ENCODE results near the gene VTN. TPM values are rescaled to one million over a fixed set of nuclear protein-coding genes. Genes with fewer than 3 reads are reported as not detected.

Gene VTN, protein sequence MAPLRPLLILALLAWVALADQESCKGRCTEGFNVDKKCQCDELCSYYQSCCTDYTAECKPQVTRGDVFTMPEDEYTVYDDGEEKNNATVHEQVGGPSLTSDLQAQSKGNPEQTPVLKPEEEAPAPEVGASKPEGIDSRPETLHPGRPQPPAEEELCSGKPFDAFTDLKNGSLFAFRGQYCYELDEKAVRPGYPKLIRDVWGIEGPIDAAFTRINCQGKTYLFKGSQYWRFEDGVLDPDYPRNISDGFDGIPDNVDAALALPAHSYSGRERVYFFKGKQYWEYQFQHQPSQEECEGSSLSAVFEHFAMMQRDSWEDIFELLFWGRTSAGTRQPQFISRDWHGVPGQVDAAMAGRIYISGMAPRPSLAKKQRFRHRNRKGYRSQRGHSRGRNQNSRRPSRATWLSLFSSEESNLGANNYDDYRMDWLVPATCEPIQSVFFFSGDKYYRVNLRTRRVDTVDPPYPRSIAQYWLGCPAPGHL
- total RNA-seq (2022; extraction: Qiagen RNA extraction; ENCODE audit: low read depth), result 17.2 to 27.4 TPM (median 19.3 TPM) in 5 replicates

GRCh38 chr17:28370035-28370743 lies at the start of gene VTN:
Gene VTN, minus strand, starts transcription at chr17:28370307. Its CDS starts 104 bp downstream, at chr17:28370203.

DNA sequence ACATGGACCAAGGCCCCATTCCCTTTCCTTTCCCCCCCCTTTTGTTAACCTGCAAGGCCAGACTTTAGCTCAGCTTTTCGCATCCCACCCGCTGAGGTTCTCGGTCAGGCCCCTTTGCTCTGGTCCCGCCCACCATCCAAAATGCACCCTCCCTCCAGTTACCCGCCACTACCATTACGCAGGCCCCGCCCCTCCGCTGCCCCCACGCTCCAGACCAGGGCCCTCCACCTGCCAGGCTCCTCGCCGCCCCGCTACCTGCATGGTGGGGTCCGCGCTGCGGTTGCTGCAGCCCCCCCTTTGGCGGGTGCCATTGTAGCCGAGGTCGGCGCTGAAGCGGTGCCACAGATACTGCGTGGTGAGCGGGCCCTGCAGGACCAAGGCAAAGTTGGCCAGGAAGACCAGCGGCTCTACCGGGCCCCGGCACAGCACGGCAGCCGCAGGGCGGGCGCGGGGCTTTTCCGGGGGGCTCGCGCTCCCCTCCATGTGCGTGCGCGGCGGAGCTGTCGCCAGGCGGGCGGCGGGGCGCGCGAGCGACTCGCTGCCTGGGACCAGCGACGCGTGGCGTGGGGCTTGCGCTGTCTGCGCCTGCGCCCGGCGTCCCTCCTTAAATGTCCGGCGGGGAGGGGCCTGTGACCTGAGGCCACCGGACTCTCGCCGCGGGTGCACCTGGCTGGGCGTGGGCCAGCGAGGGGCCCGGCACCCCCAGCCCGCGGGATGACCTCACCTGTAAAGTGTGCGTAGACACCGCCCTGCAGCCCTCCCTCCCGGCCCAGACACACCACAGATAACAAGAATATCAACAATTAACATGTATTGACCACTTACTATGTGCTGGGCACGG lies 35.7 kb upstream of the VTN start, which contains the start of gene SLC46A1:
Gene SLC46A1 (minus strand): TSS at position 581 of the 841 bp plus-strand sequence. CDS start 98 bp downstream, at position 483.

GRCh38 chr17:28371245-28372202 lies 1.4 kb upstream of the VTN start, which contains the start of gene SARM1:
Gene SARM1, plus strand, starts transcription at chr17:28371694. Its CDS starts 339 bp downstream, at chr17:28372033.

DNA sequence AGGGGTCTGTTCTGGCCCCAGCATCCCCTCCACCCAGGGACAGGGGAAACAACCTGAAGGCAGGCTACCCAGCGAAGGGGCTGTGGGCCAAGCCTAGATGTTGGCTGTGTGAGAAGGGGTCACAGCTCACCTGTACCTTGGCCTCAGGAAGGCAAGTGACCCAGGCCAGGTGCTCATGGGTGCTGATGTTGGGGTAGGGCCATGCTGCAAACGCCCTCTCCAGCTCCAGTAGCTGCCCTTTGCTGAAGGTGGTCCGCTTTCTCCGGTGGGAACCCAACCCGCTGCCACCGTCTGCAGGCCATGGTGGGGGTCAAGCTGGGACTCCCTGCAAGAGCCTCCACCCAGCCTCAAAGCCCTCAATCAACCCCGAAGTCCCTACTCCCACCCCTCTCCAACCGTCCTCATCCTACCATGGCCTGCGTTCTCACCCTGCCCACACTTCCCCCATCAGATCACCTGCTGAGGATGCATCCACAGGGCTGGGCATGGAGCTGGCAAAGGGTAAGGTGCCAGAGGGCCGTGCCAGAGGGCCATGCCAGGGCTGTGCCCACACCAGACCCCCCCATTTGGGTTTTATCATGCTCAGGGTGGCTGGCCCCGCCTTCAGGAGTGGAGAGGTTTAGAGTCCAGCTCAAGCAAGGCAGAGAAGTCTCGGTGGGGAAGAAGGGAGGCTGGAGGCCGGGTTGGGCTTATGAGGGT lies 5.3 kb downstream of the VTN start, which contains the start of gene SEBOX:
Gene SEBOX (minus strand): TSS at position 535 of the 699 bp plus-strand sequence. CDS start 48 bp downstream, at position 487.

GRCh38 chr17:28357061-28357900 lies 12.8 kb downstream of the VTN start, which contains the start of gene POLDIP2:
Gene POLDIP2, minus strand, starts transcription at chr17:28357527. Its CDS starts 79 bp downstream, at chr17:28357448.

DNA sequence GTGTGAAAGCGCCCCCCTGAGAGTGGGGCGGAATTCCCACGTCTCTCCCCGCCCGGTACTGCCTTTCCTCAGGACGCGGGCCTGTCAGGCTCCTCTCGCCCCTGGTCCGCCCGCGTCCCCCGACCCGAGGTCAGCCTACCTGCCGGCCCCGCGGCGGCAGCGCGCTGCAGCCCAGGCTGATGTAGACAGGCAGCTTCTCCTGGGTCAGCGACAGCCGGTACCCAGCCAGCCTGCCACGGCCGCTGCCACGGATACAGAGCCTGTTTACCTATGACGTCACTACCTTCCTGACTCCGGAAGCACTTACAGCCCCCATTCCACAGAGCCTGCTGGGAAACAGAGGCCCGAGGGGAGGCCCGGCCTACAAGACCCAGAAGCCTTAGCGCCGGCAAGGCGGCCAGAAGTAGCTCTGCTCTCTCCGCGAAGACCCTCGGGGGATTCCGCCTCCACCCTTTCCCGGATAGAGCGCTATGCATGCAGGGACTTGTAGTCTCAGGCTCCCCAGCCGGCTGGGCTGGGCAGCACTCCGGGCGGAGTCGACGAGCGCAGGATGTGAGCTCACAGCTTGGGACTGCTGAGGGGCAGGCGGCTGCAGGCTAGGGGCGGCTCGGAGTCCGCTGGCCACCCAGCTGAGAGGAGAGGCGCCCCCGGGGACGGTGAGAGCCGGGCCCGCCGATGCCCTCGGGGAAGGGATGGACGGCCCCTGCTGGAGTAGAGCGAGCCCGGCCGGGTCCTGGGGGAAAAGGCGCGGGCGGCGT lies 34.7 kb downstream of the VTN start, which contains the start of the genes IFT20 and TNFAIP1:
Gene IFT20 (minus strand): TSS at position 272 of the 758 bp plus-strand sequence. CDS start 3,487 bp downstream, outside the sequence.
Gene TNFAIP1 (plus strand): TSS at position 561 of the 758 bp plus-strand sequence. CDS start 3,761 bp downstream, outside the sequence.

DNA sequence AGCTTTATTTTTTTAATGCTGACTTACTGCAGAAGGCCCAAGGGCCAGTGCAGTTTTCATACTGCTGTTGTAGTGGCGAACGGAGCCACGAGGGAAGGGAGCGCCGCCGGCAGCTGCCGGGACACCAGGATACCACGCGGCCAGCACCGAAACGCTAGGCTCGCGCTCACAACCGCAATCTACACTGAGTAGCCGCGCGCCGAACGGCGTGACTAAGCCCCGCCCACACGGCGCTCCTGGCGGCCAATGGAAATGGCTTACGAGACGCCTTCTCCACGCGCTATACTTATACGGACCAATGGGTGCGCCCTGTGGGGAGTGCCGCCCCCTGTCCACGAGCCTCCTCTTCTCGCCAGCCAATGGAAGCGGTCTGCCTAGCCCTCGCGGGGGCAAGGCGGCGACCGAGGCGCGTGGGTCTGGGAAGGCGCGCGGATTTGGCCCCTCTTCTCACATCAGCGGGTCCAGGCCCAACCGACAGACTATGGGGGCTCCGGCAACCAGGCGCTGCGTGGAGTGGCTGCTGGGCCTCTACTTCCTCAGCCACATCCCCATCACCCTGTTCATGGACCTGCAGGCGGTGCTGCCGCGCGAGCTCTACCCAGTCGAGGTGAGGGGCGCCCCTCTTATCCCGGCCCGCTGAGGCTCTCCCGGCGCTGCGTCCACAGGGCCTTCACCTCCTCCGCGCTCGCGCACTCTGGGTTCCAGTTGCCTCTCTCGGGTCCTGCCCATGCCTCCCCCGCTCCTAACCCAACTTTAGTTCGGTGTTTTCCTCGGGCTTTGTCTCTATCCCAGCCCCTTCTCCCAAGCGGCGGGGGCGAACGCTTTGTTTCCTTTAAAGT lies 51.1 kb downstream of the VTN start, which contains the start of gene TMEM97:
Gene TMEM97 (plus strand): TSS at position 442 of the 839 bp plus-strand sequence. CDS start 40 bp downstream, at position 482.

Other genes with a start within 250 kb of the VTN start
- 52.9 to 61.6 TPM (median 57.0 TPM) in 5 replicates for gene TMEM97, start 51.1 kb downstream of the VTN start, total RNA-seq (2022; extraction: Qiagen RNA extraction; ENCODE audit: low read depth)
- gene IFT20, start 34.8 kb downstream of the VTN start, total RNA-seq (2022; extraction: Qiagen RNA extraction; ENCODE audit: low read depth), result 54.9 to 61.6 TPM (median 58.4 TPM) in 5 replicates
- gene TNFAIP1, start 34.5 kb downstream of the VTN start, total RNA-seq (2022; extraction: Qiagen RNA extraction; ENCODE audit: low read depth), result 46.6 to 59.1 TPM (median 52.4 TPM) in 5 replicates
- gene POLDIP2, start 12.8 kb downstream of the VTN start, total RNA-seq (2022; extraction: Qiagen RNA extraction; ENCODE audit: low read depth), result 142 to 171 TPM (median 162 TPM) in 5 replicates
- gene SEBOX, start 5.1 kb downstream of the VTN start, total RNA-seq (2022; extraction: Qiagen RNA extraction; ENCODE audit: low read depth), result not detected in 5 replicates
- 5.1 to 6.2 TPM (median 6.0 TPM) in 5 replicates for gene SARM1, start 1.4 kb upstream of the VTN start, total RNA-seq (2022; extraction: Qiagen RNA extraction; ENCODE audit: low read depth)
- gene SLC46A1, start 35.9 kb upstream of the VTN start, total RNA-seq (2022; extraction: Qiagen RNA extraction; ENCODE audit: low read depth), result 17.4 to 21.2 TPM (median 20.9 TPM) in 5 replicates
- 0.06 to 0.12 TPM (median 0.09 TPM) in 5 replicates for gene SLC13A2, start 103.3 kb upstream of the VTN start, total RNA-seq (2022; extraction: Qiagen RNA extraction; ENCODE audit: low read depth)
- 0.02 to 0.05 TPM (median 0.03 TPM) in 3 of 5 replicates, not detected in the others for gene FOXN1, start 136.0 kb upstream of the VTN start, total RNA-seq (2022; extraction: Qiagen RNA extraction; ENCODE audit: low read depth)
- 26.3 to 34.7 TPM (median 29.9 TPM) in 5 replicates for gene UNC119, start 182.3 kb upstream of the VTN start, total RNA-seq (2022; extraction: Qiagen RNA extraction; ENCODE audit: low read depth)
- gene PIGS, start 201.2 kb upstream of the VTN start, total RNA-seq (2022; extraction: Qiagen RNA extraction; ENCODE audit: low read depth), result 57.3 to 64.3 TPM (median 61.4 TPM) in 5 replicates
- 1.4 to 2.3 TPM (median 1.8 TPM) in 5 replicates for gene ALDOC, start 206.6 kb upstream of the VTN start, total RNA-seq (2022; extraction: Qiagen RNA extraction; ENCODE audit: low read depth)
- 77.8 to 88.5 TPM (median 81.4 TPM) in 5 replicates for gene SPAG5, start 228.7 kb upstream of the VTN start, total RNA-seq (2022; extraction: Qiagen RNA extraction; ENCODE audit: low read depth)
- gene RSKR, start 243.9 kb upstream of the VTN start, total RNA-seq (2022; extraction: Qiagen RNA extraction; ENCODE audit: low read depth), result 3.8 to 7.0 TPM (median 6.0 TPM) in 5 replicates

Data from A549 treated with DMSO at 1 μM for 4 hours (cell line).